ENCODE measurements around the gene CACNA1C. TPM values are rescaled to one million over a fixed set of nuclear protein-coding genes. Genes with fewer than 3 reads are reported as not detected.

The CACNA1C gene
- total and polyA plus RNA-seq, 2 donors (not counting 1 experiment from before 2014, with no cell fraction given), result 0.01 to 0.02 TPM

DNA sequence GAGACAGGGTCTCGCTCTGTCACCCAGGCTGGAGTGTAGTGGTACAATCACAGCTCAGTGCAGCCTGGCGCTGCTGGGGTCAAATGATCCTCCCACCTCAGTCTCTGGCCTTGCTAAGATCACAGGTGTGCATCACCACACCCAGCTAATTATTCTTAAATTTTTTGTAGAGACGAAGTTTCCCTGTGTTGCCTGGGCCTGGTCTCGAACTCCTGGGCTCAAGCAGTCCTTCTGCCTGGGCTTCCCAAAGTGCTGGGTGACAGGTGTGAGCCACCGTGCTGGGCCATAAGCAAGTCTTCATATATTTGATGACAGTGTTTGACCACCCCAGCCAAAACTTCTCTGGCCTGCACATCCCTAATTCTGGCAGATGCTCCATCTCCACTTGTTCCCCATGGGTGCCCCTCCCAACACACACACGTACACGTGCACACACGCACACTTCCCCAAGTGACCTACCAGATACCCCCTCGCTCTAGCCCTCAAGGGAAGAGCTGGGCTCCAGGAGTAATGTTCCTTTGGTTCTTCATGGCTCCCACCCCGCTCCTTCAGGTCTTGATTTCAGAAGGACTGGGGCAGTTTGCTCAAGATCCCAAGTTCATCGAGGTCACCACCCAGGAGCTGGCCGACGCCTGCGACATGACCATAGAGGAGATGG, 637.7 kb downstream of the CACNA1C start:
- Histone ChIP-seq H4K20me1 (ENCODE audit: control insufficient read depth, insufficient read depth, low read length, poor library complexity, severe bottlenecking) (no peaks in the 10 kb centered on the region), H3K4me3 (ENCODE audit: control extremely low read depth in 1 of 5, extremely low read depth in 1 of 5, insufficient read depth in 1 of 5, low read depth in 2 of 5, low read length in 4 of 5) (peak overlapping the region; percentile 42 to 78 (median 72)), H3K79me2 (ENCODE audit: control insufficient read depth, insufficient read depth, low read length) (no peaks in the 10 kb centered on the region), H3K9ac (ENCODE audit: low read length) (peak overlapping the region; percentile 67), H3K27ac (ENCODE audit: low read length in 2 of 2) (peak overlapping the region in 1 of 2 donors; percentile 11), H3K4me2 (replicated peaks; ENCODE audit: low read depth, low read length, poor library complexity, severe bottlenecking) (peak overlapping the region; percentile 92), H3K36me3 (replicated peaks in 1 of 2; ENCODE audit: control extremely low read depth in 1 of 2, control insufficient read depth in 1 of 2, extremely low read depth in 1 of 2, insufficient read depth in 2 of 2, low read length in 1 of 2) (no peaks in the 10 kb centered on the region), H3K9me3 (ENCODE audit: control extremely low read depth in 1 of 3, control insufficient read depth in 2 of 3, insufficient read depth in 1 of 3, low read length in 2 of 3) (no peaks in the 10 kb centered on the region), H3K27me3 (replicated peaks in 1 of 4; ENCODE audit: control extremely low read depth in 1 of 4, control insufficient read depth in 3 of 4, insufficient read depth in 4 of 4, low read length in 3 of 4) (peaks cover 0 to 5% (median 2%) of the 10 kb centered on the region in 4 experiments), H2AFZ (ENCODE audit: insufficient read depth, low read depth, low read length, poor library complexity, severe bottlenecking) (peak overlapping the region; percentile 83), H3K4me1 (ENCODE audit: control insufficient read depth in 2 of 2, insufficient read depth in 2 of 2, low read length in 2 of 2) (peaks cover 10 to 16% of the 10 kb centered on the region in 2 donors)
- ChIA-PET POLR2A (interaction anchor here (0.6 to 1.5 kb wide), 2 partner anchors 105 to 195 kb away, joined by 4 to 5 read pairs; partner anchors contain the start of gene FKBP4), CTCF (interaction anchor here (1.0 to 1.6 kb wide), 2 partner anchors 8 to 95 kb away, joined by 4 read pairs; no protein-coding TSS in a partner anchor)
- Mint-ChIP-seq H3K27me3 (peaks cover 21% of the 10 kb centered on the region), H3K9me3 (ENCODE audit: insufficient read depth) (no peaks in the 10 kb centered on the region), H3K27ac (peak overlapping the region; percentile 76), H3K4me3 (peak overlapping the region; percentile 93), H3K4me1 (peaks cover 29% of the 10 kb centered on the region)
- no peak for TF ChIP-seq EZH2 (IDR thresholded peaks at IDR 0.05; ENCODE audit: borderline replicate concordance, insufficient read depth, low read depth, low read length, poor library complexity, severe bottlenecking)
- TF ChIP-seq, protein P1, sequence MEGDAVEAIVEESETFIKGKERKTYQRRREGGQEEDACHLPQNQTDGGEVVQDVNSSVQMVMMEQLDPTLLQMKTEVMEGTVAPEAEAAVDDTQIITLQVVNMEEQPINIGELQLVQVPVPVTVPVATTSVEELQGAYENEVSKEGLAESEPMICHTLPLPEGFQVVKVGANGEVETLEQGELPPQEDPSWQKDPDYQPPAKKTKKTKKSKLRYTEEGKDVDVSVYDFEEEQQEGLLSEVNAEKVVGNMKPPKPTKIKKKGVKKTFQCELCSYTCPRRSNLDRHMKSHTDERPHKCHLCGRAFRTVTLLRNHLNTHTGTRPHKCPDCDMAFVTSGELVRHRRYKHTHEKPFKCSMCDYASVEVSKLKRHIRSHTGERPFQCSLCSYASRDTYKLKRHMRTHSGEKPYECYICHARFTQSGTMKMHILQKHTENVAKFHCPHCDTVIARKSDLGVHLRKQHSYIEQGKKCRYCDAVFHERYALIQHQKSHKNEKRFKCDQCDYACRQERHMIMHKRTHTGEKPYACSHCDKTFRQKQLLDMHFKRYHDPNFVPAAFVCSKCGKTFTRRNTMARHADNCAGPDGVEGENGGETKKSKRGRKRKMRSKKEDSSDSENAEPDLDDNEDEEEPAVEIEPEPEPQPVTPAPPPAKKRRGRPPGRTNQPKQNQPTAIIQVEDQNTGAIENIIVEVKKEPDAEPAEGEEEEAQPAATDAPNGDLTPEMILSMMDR (IDR thresholded peaks at IDR 0.05), result no peak
- WGBS (ENCODE audit: insufficient coverage), result 32% methylated on average over 12 of the region's 14 CpGs
- DNase-seq, result no peak
- intact Hi-C loops (cut with micrococcal nuclease), result loop anchor here (2.0 to 5.0 kb wide), 3 partner anchors 107 to 202 kb away; partner anchors contain the start of genes ITFG2 and TULP3
- ATAC-seq (ENCODE audit: low read depth), result no peak

DNA sequence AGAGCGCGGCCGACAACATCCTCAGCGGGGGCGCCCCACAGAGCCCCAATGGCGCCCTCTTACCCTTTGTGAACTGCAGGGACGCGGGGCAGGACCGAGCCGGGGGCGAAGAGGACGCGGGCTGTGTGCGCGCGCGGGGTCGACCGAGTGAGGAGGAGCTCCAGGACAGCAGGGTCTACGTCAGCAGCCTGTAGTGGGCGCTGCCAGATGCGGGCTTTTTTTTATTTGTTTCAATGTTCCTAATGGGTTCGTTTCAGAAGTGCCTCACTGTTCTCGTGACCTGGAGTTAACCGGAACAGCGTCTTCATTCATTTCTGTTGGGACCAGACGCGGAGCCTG, 638.2 kb downstream of the CACNA1C start:
- TF ChIP-seq EZH2 (IDR thresholded peaks at IDR 0.05; ENCODE audit: borderline replicate concordance, insufficient read depth, low read depth, low read length, poor library complexity, severe bottlenecking), result no peak
- TF ChIP-seq, protein P1 (IDR thresholded peaks at IDR 0.05), result no peak
- intact Hi-C loops (cut with micrococcal nuclease), result loop anchor here (2.0 to 5.0 kb wide), 3 partner anchors 106 to 201 kb away; partner anchors contain the start of genes ITFG2 and TULP3
- Histone ChIP-seq H3K4me1 (ENCODE audit: control insufficient read depth in 2 of 2, insufficient read depth in 2 of 2, low read length in 2 of 2) (peaks cover 10 to 16% of the 10 kb centered on the region in 2 donors), H2AFZ (ENCODE audit: insufficient read depth, low read depth, low read length, poor library complexity, severe bottlenecking) (peak overlapping the region; percentile 83), H3K36me3 (replicated peaks in 1 of 2; ENCODE audit: control extremely low read depth in 1 of 2, control insufficient read depth in 1 of 2, extremely low read depth in 1 of 2, insufficient read depth in 2 of 2, low read length in 1 of 2) (no peaks in the 10 kb centered on the region), H3K9ac (ENCODE audit: low read length) (peak overlapping the region; percentile 67), H3K79me2 (ENCODE audit: control insufficient read depth, insufficient read depth, low read length) (no peaks in the 10 kb centered on the region), H4K20me1 (ENCODE audit: control insufficient read depth, insufficient read depth, low read length, poor library complexity, severe bottlenecking) (no peaks in the 10 kb centered on the region), H3K4me2 (replicated peaks; ENCODE audit: low read depth, low read length, poor library complexity, severe bottlenecking) (peak overlapping the region; percentile 92), H3K27ac (ENCODE audit: low read length in 2 of 2) (peak overlapping the region in 1 of 2 donors; percentile 66), H3K27me3 (replicated peaks in 1 of 4; ENCODE audit: control extremely low read depth in 1 of 4, control insufficient read depth in 3 of 4, insufficient read depth in 4 of 4, low read length in 3 of 4) (peaks cover 0 to 5% (median 2%) of the 10 kb centered on the region in 4 experiments), H3K9me3 (ENCODE audit: control extremely low read depth in 1 of 3, control insufficient read depth in 2 of 3, insufficient read depth in 1 of 3, low read length in 2 of 3) (no peaks in the 10 kb centered on the region), H3K4me3 (ENCODE audit: control extremely low read depth in 1 of 5, extremely low read depth in 1 of 5, insufficient read depth in 1 of 5, low read depth in 2 of 5, low read length in 4 of 5) (peak overlapping the region; percentile 42 to 78 (median 72))
- ATAC-seq (ENCODE audit: low read depth) (peak; percentile 75), DNase-seq (peak; percentile 66)
- H3K27me3 Mint-ChIP-seq, result peaks cover 26% of the 10 kb centered on the region
- H3K4me1 Mint-ChIP-seq, result peaks cover 29% of the 10 kb centered on the region
- WGBS (ENCODE audit: insufficient coverage), result under 1% methylated on average over 28 of the region's 28 CpGs
- H3K9me3 Mint-ChIP-seq (ENCODE audit: insufficient read depth), result no peaks in the 10 kb centered on the region
- POLR2A ChIA-PET, result interaction anchor here (0.6 to 1.5 kb wide), 2 partner anchors 104 to 195 kb away, joined by 4 to 5 read pairs; partner anchors contain the start of gene FKBP4
- H3K27ac Mint-ChIP-seq, result peak overlapping the region; percentile 76
- peak overlapping the region; percentile 93 for H3K4me3 Mint-ChIP-seq
- CTCF ChIA-PET, result interaction anchor here (1.0 to 1.6 kb wide), 2 partner anchors 8 to 94 kb away, joined by 4 read pairs; no protein-coding TSS in a partner anchor

Data from B cell (primary cell).